HG02678 (cell line): ENCODE results near the gene WWC1.
"Not testable (repeated sequence)": the region's sequence is repeated elsewhere in the genome, so short reads cannot be mapped to it uniquely, and the experiment has no call there.

Experiments
- ATAC-seq: cut with Tn5 transposase; IDR thresholded peaks from one replicate; pipeline ENCODE4 v1.9.1; 2021; ENCODE audit warnings: mild to moderate bottlenecking, moderate library complexity; ENCODE audit not compliant: unreplicated experiment

Gene WWC1

DNA sequence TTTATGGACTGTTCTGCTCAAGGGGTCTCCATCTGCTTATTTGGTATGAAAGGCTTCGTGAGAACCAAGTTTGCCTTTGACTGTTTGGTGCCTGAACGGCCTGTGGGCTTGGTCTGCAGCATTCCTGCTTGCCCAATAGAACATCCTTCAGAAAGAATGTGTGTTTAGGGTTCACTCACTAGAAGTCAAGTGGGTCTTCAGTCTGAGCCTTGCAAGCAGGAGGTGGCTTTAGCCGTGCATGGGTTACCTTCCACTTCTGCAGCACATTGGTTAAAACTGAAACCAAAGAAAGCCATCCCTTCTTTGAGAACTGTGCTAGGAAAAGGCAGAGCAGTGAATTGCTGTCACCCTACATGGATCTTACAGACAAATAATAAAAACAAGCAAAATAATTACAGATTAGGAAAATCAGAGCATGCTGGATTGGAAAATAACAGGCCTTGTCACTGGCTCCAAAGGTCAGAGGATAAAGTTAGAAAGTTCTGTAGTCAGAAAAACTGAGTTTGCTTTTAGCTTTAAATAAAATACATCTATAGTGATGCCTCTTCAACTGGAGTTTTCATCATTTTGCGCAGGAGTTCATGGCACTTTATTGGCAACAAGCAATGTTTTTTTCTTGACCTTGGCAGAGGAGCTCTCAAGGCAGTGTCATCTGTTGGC is 16.6 kb downstream of the WWC1 start:
- ATAC-seq = no peak

DNA sequence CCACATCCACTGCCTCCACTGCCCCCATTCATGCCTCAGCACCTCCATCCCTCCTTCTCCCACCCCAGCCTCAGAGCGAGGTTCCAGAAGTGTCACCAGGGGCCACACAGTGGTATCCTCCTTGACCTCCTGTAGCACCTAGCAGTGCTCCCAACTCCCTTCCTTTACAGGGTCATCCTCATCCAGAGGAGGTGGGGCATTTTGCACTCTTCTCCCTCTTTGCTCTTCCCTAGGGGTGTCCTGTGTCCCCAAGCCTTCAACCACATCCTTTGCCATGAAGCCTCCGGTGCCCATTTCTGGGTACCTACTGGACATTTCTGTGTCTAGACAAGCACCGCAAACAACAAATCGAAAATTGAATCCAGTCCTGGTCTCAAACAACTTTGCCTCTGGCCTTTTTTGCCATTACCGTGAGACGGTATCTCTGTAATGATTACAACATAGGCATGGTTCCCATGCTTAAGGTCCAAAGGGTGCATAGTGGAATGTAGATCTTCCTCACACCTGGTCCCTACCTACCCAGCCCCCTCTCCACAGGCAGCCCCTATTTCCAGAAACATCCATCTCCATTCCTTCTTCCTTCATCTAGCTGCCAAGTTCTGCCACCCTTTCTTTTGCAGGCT is 17.6 kb downstream of the WWC1 start:
- ATAC-seq = no peak

DNA sequence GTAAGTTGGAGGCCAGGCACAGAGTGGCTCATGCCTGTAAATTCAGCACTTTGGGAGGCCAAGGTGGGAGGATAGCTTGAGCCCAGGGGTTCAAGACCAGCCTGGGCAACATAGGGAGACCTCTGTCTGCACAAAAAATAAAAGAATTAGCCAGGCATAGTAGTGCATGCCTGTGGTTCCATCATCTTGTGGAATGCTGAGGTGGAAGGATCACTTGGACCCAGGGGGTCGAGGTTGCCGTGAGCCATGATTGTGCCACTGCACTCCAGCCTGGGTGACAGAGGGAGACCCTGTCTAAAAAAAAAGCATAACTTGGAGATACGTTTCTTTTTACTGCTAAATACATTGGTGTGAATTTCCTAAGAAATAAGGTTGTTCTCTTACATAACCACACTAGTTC is 19.1 kb downstream of the WWC1 start:
- ATAC-seq = not testable (repeated sequence)

DNA sequence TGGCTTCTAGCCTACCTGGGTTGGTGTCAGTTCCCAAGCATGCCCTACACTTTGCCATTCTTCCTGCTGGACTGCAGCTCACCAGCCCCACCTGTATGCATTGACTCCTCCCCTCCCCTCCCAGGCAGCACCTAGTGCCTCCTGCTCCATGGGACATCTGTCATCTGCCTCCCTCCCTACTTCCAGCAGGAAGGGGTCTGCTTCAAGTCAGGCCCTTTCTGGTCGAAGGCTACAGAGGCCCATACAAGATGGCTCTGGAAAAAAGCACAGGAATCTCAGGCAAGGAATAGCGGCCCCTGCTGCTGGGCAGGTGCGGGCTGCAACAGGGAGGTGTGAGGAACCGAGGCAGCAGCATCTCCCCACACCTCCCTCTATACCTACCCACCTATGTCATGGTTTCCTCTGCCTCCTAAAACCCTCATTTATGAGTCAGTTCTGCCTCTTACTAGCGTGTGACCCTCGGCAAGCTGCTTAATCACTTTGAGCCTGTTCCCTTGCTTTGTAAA is 19.7 kb downstream of the WWC1 start:
- no peak for ATAC-seq

DNA sequence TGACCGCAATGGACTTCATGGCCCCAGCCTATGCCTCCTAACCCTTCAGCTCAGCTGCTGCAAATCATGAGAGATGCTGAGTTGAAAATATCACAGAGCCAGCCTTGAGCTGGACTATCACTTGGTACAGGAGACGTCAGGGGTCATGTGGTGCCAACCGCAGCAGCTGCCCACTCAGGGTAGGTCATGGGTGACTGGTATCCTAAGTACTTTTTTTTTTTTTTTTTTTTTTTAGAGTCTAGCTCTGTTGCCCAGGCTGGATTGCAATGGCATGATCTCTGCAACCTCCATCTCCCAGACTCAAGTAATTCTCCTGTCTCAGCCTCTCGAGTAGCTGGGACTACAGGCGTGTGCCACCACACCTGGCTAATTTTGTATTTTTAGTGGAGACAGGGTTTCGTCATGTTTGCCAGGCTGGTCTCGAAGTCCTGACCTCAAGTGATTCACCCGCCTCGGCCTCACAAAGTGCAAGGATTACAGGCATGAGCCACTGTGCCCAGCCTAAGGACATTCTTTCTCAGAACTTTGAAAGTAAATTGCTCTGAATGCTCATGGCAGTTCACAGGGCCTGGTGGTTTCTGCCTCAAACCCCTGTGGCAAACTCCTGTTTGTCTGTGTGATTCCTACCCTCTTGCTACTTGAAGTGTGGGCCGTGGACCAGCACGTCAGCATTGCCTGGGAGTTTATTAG is 21.3 kb downstream of the WWC1 start:
- no peak for ATAC-seq

DNA sequence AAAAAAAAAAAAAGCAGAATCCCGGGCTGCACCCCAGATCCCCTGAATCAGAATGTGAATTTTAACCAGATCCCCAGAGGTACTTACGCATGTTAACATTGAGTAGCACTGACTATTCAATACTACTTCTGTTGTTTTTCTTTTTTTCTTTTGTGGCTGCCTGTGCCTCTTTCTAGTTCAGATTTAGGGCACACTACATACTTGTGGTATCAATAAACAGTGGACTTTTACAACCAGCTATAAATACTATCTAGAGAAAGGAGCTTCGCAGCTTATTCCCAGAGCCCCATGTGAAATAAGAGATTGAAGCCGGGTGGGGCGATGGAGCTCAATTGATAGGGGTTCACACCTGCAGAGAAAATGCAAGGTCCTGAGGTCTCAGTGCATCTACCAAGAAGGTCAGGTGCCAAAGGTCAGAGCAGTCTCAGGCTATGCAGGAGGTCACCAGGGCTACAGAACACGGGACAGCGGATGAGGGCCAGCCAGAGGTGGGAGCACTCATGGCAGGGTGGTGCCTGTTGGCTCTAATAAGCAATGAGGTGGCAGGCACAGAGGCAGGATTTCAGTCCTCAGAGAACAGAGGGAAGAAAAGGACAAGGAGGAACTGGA is 22.3 kb downstream of the WWC1 start:
- ATAC-seq = no peak

DNA sequence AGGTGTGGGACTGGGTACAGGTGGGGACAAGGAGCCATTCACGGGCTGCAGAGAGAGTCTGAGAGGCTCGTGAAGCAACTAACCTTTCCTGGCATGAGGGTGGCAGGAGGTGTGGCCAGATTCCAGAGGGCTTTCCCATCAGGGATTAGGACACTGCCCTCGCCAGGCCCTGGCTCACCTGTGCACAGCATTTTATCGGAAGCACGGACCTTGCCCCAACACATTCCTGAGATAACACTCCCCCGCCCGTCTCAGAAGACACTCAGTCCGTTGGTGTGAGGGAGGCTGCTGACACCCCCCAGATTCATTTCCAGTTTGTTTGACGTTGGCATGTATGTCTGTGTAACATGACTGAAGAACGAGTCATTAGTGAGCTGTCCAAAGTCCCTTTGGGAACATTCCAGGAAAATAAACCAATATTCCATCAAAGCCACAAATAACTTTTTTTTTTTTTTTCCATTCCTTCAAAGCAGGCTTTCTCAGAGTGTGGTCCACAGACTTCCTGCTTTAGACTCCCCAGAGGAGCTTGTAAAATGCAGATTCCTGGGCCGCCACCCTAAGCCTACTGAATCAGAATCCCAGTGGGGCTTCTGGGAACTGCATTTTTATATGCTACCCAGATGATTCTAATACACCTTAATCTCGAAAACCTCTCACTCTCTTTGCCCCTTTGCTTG is 23.4 kb downstream of the WWC1 start:
- ATAC-seq = no peak

DNA sequence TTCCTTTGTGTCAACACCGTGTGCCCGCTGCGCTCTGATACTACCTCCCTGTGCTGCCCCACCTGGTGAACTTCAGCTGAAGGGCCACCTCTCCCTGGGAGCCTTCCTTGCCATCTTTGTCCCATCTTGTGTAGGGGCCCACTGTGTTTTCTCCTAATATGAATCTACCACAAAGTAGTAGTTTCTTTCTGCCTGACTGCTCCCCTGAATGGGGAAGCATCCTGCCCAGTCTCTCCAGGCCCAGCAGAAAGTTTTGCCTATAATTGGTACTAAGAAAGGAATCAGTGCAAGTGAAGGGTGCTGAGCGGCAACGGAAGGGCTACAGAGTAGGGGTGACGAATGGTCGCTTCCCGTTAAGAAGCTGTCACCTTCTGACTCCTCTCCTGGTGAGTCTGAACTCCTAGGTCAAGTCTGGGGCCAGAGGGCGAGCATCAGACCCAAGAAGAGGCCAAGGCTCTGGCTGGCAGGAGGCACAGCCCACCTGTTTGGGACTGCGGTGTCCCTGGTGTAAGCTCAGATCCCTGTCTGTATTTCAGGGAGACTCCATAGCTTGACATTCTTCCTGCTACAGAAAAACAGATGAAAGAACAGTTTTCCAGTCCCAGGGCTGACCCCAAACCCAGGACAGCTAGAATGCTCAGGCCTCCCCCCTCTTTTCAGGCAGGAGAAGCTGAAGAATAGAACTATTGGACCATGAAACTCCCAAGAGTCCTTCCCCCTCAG is 24.1 kb downstream of the WWC1 start:
- ATAC-seq = no peak

DNA sequence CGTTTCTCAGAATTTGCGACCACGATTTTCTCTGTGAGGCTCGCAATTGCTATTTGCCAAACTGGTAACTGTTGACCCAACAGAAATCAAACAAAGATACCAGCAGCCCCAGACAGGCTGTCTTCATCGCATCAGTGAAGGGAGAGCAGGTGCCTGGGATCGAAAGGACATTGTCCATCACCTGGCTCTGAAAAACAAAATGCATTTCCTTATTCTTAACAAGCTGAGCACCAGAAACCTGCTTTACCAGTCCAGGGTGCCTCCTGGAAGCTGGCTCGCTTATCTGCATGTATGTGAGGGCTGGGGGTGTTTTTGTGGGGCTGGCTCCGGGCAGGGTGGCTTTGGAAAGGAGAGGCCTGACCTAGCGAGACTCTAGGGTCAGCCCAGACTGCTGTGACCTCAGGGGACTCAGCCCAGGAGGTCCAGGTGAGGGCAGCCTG is 24.7 kb downstream of the WWC1 start:
- ATAC-seq = no peak

DNA sequence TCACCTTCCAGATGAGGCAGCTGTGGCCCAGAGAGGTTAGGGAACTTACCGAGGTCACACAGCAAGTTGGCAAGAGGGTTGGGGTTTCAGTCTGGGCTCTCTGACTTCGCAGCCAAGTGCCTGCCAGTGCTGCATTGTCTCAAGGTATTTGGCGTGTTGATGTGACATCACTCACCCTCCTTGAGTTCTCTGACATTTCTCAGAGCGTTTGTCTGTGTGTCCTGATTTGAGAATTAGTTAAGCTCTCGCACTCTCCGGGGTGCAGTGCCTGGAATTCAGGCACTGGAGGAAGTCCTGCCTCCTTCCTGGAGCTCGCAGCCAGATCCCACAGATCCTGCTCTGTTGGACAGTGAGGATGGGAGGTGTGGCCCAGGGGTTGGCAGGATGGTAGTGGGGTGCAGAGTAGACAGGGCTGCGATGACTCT is 25.7 kb downstream of the WWC1 start:
- no peak for ATAC-seq

DNA sequence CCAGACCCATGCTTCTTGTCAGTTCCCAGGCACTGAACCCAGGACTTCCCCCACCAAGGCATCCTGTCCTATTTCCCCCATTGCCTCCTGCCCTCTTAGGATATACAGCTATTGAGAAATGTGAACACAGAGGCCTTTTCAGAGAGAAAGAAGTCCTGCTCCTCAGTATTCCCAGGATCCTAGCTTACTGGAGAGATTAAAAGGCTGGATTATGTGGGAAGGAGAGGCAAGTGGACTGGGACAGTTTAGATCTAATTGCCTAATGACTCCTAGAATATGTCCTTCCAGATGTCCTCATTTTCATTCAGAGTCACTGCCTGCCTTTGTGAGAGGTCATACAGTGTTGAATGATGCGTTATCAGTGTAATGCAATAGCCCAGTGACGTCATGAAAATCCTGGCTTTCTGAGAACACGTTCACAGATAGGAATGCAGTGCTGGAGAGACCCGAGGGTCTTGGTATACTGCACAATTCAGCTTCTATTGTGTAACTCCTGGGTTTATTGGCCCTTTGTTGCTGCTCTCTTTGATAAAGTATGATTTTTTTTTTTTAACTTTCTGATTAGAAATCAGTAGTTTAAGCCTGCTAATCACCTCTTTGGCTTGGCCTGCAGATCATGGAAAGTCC is 26.2 kb downstream of the WWC1 start:
- ATAC-seq = no peak

DNA sequence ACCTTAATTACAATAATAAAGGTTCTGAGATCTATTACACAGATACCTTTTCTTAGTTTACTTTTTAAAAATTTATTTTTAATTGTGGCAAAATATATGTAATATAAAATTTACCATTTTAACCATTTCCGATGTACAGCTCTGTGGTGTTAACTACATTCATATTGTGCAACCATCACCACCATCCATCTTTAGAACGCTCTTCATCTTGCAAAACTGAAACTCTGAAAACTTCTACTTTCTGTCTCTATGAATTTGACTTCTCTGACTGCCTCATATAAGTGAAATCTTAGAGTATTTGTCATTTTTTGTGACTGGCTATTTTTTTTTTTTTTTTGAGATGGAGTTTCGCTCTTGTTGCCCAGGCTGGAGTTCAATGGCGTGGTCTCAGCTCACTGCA is 26.8 kb downstream of the WWC1 start:
- no peak for ATAC-seq

DNA sequence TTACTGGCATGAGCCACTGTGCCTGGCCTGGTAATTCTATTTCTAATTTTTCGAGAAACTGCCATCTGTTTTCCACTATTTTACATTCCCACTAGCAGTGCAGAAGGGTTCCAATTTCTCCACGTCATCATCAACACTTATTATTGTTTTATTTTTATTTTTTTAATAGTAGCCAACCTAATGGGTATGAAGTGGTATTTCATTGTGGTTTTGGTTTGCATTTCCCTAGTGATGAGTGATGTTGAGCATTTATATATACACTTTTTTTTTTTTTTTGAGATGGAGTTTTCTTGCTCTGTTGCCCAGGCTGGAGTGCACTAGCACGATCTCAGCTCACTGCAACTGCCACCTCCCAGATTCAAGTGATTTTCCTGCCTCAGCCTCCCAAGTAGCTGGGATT is 28.3 kb downstream of the WWC1 start:
- ATAC-seq = no peak

DNA sequence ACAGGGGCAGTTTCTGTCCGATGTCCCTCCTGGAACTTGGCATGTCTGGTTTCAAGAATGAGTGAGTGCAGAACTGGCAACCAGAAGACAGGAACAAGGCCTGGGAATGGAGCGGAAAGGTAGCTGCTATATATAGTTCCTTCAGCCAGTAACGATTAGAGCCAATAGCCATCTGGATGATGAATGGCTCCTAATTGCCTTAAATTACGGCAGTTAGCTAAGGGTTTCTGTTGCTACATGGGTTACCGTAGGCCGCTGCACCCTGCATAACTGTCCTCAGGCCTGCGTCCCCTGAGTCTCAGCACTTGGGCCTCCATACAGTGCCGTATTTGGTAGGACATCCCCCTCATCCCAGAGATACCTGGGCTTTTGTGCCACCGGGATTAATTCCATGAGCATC is 29.4 kb downstream of the WWC1 start:
- ATAC-seq = no peak

DNA sequence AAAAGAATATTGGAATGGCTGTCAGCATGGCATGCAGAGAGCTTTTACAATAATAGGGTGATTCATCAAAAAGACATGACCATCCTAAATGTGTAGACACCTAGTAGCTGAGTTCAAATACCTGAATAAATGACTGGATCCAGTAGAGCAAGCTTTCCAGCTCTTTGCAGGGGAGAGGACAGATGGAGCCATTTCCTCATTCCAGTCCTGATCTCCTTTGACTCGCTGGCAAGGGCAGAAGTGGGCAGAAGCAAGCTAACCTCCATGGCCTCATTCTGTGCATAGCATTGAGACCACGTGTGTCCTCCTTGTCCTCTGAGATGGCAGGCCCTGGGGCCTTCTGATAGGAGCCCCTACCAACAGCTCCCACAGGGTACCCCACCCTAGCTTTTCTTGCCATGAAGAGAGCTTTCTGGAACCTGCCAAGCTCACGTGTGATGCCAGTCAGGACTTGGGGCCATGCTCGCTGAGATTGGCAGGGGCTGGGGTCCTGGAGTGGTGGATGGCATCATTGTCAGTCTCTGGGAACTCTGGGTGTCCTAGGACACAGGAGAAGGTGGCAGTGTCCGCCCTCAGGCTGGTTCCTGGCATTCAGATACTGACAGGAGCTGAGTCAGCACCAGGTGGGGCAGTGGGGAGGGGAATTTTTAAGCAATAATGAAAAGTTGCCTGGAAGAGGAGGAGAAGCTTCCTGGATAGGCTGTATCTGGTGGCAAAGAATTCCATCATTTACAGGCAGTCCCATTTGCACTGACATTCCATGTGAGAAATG is 33.6 kb downstream of the WWC1 start:
- ATAC-seq = no peak

DNA sequence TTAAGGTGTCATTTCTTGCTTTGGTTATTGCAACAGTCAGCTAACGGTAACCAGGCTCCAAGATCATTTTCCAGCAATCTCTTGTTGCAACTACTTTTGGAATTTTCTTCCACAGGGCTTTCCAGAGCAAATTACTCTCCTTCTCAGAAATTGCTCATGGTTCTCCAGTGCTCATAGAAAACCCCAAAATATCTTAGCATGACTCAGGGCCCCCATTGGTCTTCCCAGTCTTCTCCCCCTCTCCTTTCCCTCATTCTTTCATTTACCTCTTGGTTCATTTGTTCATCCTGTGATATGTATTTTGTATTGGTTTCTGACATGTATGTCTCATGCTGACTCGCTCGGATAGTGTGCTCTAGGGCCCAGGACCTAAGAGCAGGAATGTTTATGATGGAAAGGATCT is 35.6 kb downstream of the WWC1 start:
- no peak for ATAC-seq

DNA sequence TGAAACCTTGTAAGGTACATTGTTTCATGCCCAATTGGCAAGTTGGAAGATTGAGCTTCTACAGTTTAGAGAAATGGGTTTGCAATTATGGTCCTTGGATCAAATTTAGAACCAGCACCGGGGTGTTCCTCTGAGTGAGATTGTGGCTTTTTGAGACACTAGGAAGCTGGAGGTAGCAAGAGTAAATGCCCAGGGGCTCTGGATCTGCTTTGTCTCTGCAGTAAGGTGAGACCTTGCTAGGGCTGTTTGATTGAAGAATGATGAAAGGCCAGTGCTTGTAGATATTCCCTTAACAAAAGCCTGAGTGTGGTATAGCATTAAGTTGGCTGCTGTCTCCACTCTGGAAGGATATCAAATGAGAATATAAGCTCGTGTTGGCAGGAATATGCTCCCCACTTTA is 36.0 kb downstream of the WWC1 start:
- ATAC-seq = no peak

DNA sequence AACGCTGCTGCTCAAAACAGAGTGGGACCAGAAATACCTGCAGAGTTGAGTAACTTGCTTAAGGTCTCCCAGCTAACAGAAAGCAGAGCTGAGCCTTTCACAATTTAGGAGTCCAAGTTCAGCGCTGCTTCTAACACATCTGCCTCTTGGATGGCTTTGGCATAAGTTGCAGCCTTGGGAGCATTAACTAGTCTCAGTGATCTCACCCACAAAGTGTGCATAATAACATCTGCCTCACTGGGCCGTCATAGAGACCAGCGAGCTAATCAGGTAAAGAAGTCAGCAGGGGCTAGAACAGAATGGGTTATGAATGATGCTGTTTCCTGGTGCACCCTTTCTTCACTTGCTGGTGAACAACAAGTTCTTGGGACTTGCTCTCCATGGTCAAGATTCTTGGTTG is 36.5 kb downstream of the WWC1 start:
- no peak for ATAC-seq

DNA sequence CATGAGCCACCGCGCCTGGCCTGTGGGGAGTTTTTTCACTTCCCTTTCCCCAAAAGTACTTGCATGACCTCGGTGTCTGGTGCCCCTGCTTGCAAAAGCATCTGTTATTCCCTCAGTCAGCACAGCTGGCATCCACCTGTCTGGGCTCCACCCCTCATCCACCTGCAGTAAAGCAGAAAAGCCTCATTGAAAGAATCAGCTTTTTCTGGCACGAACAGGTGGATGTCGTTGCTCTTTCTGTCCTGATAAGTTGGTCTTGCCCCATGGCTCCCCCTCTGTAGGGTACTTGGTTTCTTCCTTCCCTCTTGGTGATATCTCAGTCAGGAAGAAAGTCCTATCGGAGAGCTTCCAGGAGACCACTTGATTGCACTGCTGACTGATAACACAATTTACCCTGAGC is 37.4 kb downstream of the WWC1 start:
- ATAC-seq = no peak
